Activated CD4-positive, alpha-beta T cell treated with anti-CD3 and anti-CD28 coated beads, Interleukin-2, amount 10 ng/mL, durations not matched to agents 24 days and 14 days (primary cell): ENCODE results near the gene EVC. TPM values are rescaled to one million over a fixed set of nuclear protein-coding genes. Genes with fewer than 3 reads are reported as not detected.
"Not testable (repeated sequence)": the region's sequence is repeated elsewhere in the genome, so short reads cannot be mapped to it uniquely, and the experiment has no call there.

Experiments used
- DNase-seq: peaks from one replicate; pipeline ENCODE4 v3.0.0; 2022
- H3K27ac Mint-ChIP-seq: one replicate; pipeline ENCODE4 v1.8.0; 2022; ENCODE audit warnings: mild to moderate bottlenecking, mixed read lengths
- H3K27me3 Mint-ChIP-seq: one replicate; pipeline ENCODE4 v1.8.0; 2022; ENCODE audit warnings: mixed read lengths
- H3K36me3 Mint-ChIP-seq: one replicate; pipeline ENCODE4 v1.8.0; 2022; ENCODE audit warnings: low read depth, mild to moderate bottlenecking, mixed read lengths
- H3K4me1 Mint-ChIP-seq: one replicate; pipeline ENCODE4 v1.8.0; 2021; ENCODE audit warnings: mixed read lengths
- H3K4me3 Mint-ChIP-seq: one replicate; pipeline ENCODE4 v1.8.0; 2022; ENCODE audit warnings: mild to moderate bottlenecking, moderate library complexity, mixed read lengths
- H3K9me3 Mint-ChIP-seq: one replicate; pipeline ENCODE4 v1.8.0; 2021; ENCODE audit warnings: mixed read lengths
- intact Hi-C: fragments of 100-400 bp; cut with micrococcal nuclease; formaldehyde crosslinking; loops from one replicate; pipeline ENCODE4 v1.15.1; 2023
- total RNA-seq: library from RNA; stranded (reverse); gene quantifications from 2 replicates; pipeline ENCODE4 v1.2.3, GENCODE V29; 2022

Gene EVC
- total RNA-seq, 1 donor from 2014 or later: 1.9 TPM

DNA sequence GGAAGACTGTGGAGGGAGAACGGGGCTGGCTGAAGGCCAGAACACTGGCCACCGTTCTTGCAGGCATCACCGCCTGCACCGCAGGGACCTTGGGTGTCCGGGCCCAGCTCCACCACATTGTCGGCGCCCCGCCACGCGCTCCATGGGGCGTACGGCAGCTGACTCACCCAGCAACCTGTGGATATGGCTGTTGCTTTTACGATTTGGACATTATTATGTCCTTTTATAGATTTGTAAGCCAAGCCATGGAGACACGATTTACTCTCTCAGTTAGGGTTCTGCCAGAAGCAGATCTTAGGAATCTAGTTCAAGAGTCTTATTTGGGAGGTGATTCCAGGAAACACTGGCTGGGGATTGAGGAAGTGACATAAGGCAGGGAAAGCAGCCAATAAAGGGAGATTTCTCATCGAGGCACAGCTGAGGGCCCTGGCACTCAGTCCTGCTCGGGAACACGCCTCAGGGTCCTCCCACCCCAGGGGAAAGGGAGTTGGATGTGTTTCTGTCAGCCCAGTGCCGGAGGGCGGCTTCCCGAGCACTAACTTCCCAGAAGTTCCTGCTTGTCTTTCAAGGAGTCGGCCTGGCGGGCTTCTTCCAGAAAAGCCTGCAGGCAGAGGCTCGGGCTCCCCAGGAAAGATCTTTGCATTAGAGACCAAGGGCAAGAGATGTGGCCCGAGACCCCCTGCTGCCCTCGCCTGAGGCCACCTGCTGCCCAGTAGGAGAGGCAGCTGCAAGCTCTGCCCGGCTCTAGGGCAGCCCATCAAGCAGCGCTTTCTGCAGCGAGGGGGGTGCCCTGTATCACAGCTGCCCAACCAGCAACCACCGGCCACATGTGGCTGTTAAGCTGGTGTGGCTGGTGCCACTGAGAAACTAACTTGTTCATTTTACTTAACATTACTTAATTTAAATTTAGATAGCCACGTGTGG, 129.0 kb downstream of the EVC start:
- Mint-ChIP-seq H3K27ac (no peak overlapping the region), H3K27me3 (no peaks in the 10 kb centered on the region), H3K4me3 (no peak overlapping the region), H3K36me3 (no peaks in the 10 kb centered on the region), H3K4me1 (no peaks in the 10 kb centered on the region), H3K9me3 (no peaks in the 10 kb centered on the region)
- no peak for DNase-seq
- intact Hi-C loops: no loop called here

GRCh38 chr4:5842456-5842855, 131.5 kb downstream of the EVC start:
- Mint-ChIP-seq H3K4me3 (no peak overlapping the region), H3K27me3 (no peaks in the 10 kb centered on the region), H3K4me1 (no peaks in the 10 kb centered on the region), H3K27ac (no peak overlapping the region), H3K36me3 (no peaks in the 10 kb centered on the region), H3K9me3 (no peaks in the 10 kb centered on the region)
- DNase-seq: no peak
- intact Hi-C loops: no loop called here

DNA sequence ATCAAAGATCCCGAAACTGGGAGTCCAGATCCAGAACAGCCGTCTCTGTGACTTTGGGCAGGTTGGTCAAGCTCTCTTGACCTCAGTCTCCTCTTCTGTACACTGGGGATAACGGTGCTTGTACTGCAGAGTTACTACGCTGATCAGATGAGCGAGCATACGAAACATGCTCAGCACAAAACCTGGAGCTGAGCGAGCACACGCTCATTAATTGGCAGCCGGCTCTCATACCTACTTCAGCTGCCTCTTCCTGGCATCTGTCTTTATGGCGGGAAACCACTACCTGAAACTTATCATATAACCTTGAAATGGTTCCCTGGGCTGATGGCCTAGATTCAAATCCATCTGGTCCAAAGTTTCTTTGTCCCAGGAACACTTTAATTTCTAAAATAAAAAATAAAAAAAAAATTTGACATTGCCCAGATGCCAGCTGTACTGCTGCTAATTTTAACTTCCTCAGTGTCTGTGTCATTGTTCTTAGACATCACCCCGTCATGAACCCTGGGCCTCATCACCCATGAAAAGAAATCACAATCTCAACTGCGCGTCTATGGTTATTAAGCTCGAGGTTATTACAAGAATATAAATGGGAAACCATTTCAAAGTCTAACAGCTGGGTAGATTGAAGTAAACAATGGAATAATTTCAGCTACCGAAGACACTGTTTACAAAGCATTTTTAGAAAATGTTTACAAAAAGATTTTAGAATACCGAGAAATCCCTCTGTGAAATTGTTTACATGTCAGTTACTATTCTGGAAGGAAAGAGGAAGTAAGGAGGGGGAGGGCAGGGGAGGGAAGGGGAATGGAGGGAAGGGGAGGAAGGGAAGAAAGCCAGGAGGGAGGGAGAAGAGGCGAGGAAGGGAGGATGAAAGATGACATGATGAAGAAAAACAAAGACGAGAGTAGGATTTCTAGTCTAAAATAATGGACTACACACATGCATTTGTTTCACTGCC, 132.9 kb downstream of the EVC start:
- intact Hi-C loops: no loop called here
- no peak overlapping the region for H3K27ac Mint-ChIP-seq
- no peak overlapping the region for H3K4me3 Mint-ChIP-seq
- no peaks in the 10 kb centered on the region for H3K27me3 Mint-ChIP-seq
- no peaks in the 10 kb centered on the region for H3K4me1 Mint-ChIP-seq
- H3K9me3 Mint-ChIP-seq: no peaks in the 10 kb centered on the region
- DNase-seq: no peak
- H3K36me3 Mint-ChIP-seq: no peaks in the 10 kb centered on the region

- no peaks in the 10 kb centered on the region for H3K4me1 Mint-ChIP-seq
- H3K27ac Mint-ChIP-seq: no peak overlapping the region
- H3K4me3 Mint-ChIP-seq: no peak overlapping the region
- no peaks in the 10 kb centered on the region for H3K9me3 Mint-ChIP-seq
- H3K36me3 Mint-ChIP-seq: no peaks in the 10 kb centered on the region
- no peaks in the 10 kb centered on the region for H3K27me3 Mint-ChIP-seq
- DNase-seq: no peak
- intact Hi-C loops: no loop called here
Observed at GRCh38 chr4:5845035-5845905, 134.3 kb downstream of the EVC start.

DNA sequence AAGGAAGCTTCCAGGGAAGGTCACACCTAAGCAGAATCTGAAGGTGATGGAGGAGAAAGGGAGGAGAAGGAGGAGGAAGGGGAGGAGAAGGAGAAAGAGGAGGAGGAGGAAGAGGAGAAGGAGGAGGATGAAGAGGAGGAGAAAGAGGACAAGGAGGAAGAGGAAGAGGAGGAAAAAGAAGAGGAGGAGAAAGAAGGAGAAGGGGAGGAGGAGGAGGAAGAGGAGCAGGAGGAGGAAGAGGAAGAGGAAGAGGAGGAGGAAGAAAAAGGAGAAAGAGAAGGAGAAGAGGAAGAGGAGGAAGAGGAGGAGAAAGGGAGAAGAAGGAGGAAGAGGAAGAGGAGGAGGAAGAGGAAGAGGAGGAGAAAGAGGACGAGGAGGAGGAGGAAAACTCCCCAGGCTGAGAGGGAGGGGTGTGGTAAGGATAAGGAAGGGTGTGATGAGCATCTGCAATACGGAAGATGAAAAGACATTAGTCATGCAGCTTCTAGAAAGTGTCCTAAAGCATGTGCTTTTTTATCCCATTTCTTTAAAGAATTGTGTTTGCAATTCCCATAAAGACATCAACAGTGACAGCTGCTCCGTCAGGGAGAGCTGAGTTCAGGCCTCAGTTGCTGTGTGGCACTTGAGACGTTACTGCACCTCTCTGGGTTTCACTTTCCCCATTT, 140.8 kb downstream of the EVC start:
- intact Hi-C loops: no loop called here

DNA sequence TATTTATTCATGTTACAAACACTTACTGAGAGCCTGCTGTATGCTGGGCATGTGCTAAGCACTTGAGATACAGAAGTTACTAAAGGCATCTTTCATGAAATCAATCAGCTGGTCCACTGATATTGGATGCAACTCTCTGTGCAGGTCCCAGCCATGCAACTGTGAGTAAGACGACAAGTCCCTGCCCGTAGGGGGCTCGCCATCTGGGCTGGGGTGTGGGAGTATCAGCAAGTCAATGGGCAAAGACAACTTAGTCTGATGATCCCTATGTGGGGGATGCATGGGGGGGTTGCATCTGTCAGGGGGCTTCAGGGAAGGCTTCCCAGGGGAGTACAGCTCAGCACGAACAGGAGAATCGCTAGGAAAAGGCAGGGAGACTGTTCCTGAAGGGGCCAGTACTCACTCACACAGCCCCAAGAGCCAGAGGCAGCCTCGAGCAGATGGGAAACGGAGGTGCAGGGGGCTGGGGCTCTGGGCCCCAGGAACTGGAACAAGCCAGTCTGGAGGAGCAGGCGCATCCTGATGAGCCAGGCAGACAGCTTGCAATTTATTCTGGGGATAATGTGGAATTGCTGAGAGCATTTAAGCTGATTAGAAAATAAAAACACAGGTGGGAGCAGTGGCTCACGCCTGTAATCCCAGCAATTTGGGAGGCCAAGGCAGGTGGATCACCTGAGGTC, 141.7 kb downstream of the EVC start:
- Mint-ChIP-seq H3K9me3 (no peaks in the 10 kb centered on the region), H3K36me3 (no peaks in the 10 kb centered on the region), H3K4me1 (no peaks in the 10 kb centered on the region), H3K27me3 (peaks cover 2% of the 10 kb centered on the region), H3K4me3 (no peak overlapping the region), H3K27ac (no peak overlapping the region)
- DNase-seq: no peak
- intact Hi-C loops: no loop called here

More for the DNA sequence above, 140.8 kb downstream of the EVC start:
- Mint-ChIP-seq H3K4me1 (no peaks in the 10 kb centered on the region), H3K36me3 (no peaks in the 10 kb centered on the region), H3K27me3 (peaks cover 2% of the 10 kb centered on the region), H3K9me3 (no peaks in the 10 kb centered on the region), H3K4me3 (no peak overlapping the region), H3K27ac (no peak overlapping the region)
- no peak for DNase-seq

- DNase-seq: no peak
- Mint-ChIP-seq H3K36me3 (no peaks in the 10 kb centered on the region), H3K4me3 (no peak overlapping the region), H3K4me1 (no peaks in the 10 kb centered on the region), H3K27ac (no peak overlapping the region), H3K9me3 (no peaks in the 10 kb centered on the region), H3K27me3 (peaks cover 2% of the 10 kb centered on the region)
- intact Hi-C loops: no loop called here
Observed at GRCh38 chr4:5854929-5855328, 143.9 kb downstream of the EVC start.

DNA sequence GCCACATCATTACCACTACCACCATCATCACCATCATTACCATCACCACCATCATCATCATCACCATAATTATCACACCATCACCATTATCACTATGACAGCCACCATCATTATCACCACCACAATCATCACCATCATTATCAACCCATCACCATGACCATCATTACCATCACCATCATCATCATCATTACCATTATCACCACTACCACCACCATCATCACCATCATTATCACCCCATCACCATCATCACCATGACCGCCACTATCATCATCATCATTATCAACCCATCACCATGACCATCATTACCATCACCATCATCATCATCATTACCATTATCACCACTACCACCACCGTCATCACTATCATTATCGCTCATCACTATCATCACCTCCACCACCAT, 145.4 kb downstream of the EVC start:
- H3K9me3 Mint-ChIP-seq, H3K4me1 Mint-ChIP-seq, intact Hi-C loops, H3K36me3 Mint-ChIP-seq, H3K27ac Mint-ChIP-seq, DNase-seq, H3K4me3 Mint-ChIP-seq, H3K27me3 Mint-ChIP-seq: not testable (repeated sequence)

- no peaks in the 10 kb centered on the region for H3K9me3 Mint-ChIP-seq
- no peak overlapping the region for H3K27ac Mint-ChIP-seq
- no peaks in the 10 kb centered on the region for H3K27me3 Mint-ChIP-seq
- DNase-seq: no peak
- H3K4me1 Mint-ChIP-seq: no peaks in the 10 kb centered on the region
- intact Hi-C loops: no loop called here
- no peak overlapping the region for H3K4me3 Mint-ChIP-seq
- H3K36me3 Mint-ChIP-seq: no peaks in the 10 kb centered on the region
Observed at GRCh38 chr4:5857199-5857598, 146.2 kb downstream of the EVC start.

- intact Hi-C loops: no loop called here
- no peak overlapping the region for H3K27ac Mint-ChIP-seq
- no peaks in the 10 kb centered on the region for H3K36me3 Mint-ChIP-seq
- no peaks in the 10 kb centered on the region for H3K27me3 Mint-ChIP-seq
- no peaks in the 10 kb centered on the region for H3K9me3 Mint-ChIP-seq
- no peak for DNase-seq
- H3K4me3 Mint-ChIP-seq: no peak overlapping the region
- H3K4me1 Mint-ChIP-seq: peaks cover 1% of the 10 kb centered on the region
Observed at GRCh38 chr4:5858020-5858769, 147.2 kb downstream of the EVC start.

DNA sequence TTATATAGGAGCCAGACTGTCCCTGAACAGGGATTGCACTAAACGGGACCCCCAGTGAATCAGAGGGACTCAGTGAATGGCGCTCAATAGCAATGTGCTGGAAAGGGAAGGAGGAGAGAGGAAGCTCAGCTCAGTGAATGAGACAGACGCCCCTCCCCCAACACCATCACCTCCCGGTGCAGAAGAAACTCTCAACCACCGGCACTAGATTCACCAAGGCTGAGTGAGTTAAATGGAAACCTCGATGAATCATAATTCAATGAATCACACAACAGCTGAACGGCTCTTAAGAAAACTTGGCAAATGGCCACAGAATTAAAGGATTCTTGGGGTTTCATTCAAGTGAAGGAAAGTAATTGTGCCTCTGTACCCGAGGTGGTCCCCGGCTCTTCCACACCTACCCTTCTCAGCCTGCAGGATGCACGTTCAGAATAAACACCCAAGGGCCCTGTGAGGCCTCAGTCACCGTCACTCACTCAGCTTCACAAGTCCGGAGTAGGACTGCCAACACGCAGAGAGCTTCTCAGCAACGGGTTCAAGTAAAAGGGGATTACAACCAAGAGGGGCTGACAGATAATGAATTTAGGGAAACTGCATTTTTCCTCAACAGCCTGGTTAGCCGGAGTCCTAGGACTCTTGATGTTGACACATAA, 152.6 kb downstream of the EVC start:
- Mint-ChIP-seq H3K4me3 (peak overlapping the region; percentile 39), H3K36me3 (no peaks in the 10 kb centered on the region), H3K27ac (no peak overlapping the region), H3K27me3 (peaks cover 4% of the 10 kb centered on the region), H3K4me1 (peaks cover 33% of the 10 kb centered on the region), H3K9me3 (no peaks in the 10 kb centered on the region)
- intact Hi-C loops: loop anchor here (10.0 kb wide), 1 partner anchor 321 kb away; no protein-coding TSS in a partner anchor
- DNase-seq: peak; percentile 83
